GM19467 (cell line): ENCODE data around the gene RSRP1.

Source experiments
- ATAC-seq: cut with Tn5 transposase; IDR thresholded peaks from one replicate; pipeline ENCODE4 v1.9.1; 2021; ENCODE audit warnings: mild to moderate bottlenecking, moderate library complexity; ENCODE audit not compliant: unreplicated experiment

RSRP1 gene

GRCh38 chr1:25219661-25220251, 27.5 kb downstream of the RSRP1 start:
- no peak for ATAC-seq

- ATAC-seq, result no peak
These were observed 29.5 kb downstream of the RSRP1 start for GRCh38 chr1:25217598-25218232.

GRCh38 chr1:25217015-25217414, 30.2 kb downstream of the RSRP1 start:
- no peak for ATAC-seq

DNA sequence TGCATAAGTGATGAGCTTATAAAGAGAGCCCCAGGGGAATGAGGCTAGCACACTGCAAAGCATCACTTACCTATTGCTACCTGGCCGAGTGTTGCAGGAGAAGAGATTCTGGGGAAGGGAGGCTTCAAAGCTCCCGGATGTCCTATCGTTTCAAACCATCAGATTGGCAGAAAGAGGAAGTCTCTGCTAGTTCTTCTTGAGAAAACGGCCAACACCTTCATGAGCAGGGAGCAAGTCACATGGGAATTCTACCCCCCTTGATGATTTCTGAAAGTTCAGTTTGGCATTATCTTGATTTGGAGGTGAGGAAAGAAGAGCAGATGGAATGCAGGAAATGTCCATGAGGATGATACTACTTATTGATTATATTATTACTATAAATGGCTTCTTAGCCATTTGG, 31.1 kb downstream of the RSRP1 start:
- no peak for ATAC-seq

GRCh38 chr1:25212725-25213124, 34.5 kb downstream of the RSRP1 start:
- no peak for ATAC-seq

- ATAC-seq, result no peak
These were observed 36.5 kb downstream of the RSRP1 start for GRCh38 chr1:25210728-25211127.

GRCh38 chr1:25209516-25209915, 37.7 kb downstream of the RSRP1 start:
- no peak for ATAC-seq

DNA sequence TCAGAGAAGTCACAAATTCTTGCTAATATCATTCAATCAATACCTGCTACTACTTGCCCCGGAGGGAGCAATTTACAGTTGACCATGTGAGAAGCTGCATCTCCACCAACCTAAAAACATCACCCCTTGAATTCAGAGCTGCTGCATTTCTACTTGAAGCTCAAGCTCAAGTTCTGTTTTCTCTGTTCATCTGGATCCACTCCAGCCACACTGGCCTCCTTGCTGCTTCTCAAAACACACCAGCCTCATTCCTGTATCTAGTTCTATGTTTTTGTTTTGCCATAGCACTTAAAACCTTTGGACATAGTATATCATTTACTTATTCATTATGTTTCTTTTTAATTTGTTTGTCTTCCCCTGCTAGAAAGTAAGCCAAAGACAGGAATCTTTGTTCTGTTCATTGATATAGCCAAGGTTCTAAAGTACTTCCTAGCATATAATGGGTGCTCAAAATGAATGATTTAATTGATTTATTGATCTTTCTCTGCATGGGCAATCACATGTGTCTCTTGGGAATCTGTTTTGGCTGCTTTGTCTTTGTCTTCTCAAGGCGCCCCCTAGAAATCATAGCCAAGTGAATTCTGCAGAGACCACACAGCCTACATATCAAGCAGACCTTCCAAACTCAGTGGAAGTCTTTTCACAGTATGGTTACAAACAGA, 38.6 kb downstream of the RSRP1 start:
- ATAC-seq, result no peak

DNA sequence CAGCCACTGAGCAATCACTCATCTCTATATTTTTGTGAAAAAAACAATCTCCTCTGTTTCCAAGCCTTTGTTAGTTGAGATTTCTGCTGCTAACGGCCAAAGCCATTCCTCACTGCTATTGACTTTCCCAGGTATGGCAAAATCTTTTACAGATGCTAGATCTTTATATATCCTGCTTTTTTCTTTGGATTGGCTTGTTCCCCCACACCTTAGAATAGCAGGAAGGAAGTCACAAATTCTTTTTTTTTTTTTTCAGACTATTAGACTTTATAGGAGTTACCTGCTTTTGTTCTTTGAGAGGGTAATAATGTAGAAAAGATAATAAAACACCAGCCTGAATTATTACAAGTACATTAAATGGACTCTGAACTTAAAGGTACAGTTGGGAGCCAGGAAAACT, 39.2 kb downstream of the RSRP1 start:
- ATAC-seq, result no peak

- ATAC-seq, result no peak
These were observed 41.1 kb downstream of the RSRP1 start for GRCh38 chr1:25206201-25206600.

GRCh38 chr1:25205786-25206185, 41.5 kb downstream of the RSRP1 start:
- ATAC-seq, result no peak

DNA sequence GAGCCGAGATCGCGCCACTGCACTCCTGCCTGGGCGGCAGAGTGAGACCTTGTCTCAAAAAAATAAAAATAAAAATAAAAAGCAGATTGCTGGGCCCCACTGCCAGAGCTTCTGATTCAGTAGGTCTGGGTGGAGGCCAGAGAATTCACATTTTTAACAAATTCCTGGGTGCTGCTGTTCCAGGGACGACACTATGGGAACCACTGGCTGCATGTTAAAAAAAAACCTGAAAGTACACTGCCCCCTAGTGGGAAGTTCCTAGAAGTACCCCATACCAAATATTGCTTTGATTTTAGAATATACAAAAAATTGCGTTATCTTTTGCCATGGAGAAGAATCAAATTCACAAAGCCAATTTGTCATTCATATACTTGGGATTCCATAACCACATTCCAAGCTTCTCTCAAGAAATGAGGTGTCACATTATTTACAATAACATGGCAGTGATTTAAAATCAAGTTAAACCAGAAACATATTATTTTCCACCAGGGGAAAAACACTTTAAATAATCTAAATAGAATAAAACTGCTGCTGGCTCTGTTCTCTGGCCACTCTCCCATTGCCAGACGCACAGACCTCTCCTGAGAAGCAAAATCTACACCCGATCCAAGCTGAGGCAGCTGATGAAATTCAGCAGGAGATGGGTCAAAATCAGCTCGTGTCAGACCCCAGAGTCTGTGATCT, 42.3 kb downstream of the RSRP1 start:
- no peak for ATAC-seq

DNA sequence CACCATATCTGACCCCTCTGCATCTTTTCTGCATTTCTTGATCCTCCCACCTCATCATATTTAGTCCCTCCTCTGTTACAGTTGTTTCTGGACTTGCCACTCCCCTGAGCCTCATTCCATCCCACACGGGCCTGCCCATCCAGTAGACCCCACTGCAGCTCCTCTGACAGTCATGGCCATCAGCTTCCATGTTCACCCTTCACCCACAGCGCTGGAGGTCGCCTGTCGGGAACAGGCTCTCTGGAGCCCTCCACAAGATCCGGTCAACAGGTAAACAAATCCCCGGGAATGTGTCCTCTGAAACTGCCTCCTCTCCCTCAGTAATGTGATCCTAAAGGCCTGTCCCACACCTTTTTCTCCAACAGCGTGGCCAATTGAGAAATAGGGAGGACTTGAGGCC, 46.2 kb downstream of the RSRP1 start:
- no peak for ATAC-seq

DNA sequence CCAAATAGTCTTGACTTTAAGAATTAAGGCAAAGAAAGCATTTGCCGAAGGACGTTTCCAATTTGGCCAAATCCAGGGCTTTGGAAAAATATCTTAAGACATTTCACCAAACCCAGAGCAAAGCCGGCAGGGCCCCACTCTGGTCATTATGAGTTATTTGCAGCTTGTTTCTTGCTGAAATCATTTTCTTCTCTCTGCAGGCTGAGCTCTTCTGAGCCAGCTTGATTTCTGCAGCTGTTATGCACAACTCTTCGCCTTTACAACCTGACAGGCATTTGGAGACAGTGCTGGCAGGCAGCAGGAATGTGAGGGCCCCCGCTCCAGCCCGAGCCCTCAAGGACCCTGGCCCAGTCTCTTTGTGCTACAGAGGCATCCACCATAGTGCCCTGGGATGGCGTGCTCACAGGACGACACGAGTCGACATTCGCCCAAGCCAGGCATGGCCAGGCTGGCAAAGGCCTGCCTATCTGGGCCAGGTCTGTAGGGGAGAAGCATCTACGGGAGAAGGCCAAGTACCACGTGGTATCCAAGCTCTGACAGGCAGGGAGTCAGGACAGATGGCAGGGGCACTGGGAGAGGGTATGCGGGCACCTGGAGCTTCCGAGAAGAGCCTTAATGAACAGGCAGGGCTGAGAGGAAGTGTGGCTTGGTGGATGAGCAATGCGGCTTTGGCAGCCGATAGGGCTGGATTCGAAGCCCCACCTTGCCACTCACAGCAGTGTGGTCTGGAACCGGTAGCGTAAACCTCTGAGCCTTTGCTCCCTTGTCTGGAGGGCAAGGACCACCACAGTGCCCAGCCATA, 47.2 kb downstream of the RSRP1 start:
- no peak for ATAC-seq

GRCh38 chr1:25198663-25199252, 48.5 kb downstream of the RSRP1 start:
- no peak for ATAC-seq

GRCh38 chr1:25197982-25198662, 49.1 kb downstream of the RSRP1 start:
- ATAC-seq, result no peak

DNA sequence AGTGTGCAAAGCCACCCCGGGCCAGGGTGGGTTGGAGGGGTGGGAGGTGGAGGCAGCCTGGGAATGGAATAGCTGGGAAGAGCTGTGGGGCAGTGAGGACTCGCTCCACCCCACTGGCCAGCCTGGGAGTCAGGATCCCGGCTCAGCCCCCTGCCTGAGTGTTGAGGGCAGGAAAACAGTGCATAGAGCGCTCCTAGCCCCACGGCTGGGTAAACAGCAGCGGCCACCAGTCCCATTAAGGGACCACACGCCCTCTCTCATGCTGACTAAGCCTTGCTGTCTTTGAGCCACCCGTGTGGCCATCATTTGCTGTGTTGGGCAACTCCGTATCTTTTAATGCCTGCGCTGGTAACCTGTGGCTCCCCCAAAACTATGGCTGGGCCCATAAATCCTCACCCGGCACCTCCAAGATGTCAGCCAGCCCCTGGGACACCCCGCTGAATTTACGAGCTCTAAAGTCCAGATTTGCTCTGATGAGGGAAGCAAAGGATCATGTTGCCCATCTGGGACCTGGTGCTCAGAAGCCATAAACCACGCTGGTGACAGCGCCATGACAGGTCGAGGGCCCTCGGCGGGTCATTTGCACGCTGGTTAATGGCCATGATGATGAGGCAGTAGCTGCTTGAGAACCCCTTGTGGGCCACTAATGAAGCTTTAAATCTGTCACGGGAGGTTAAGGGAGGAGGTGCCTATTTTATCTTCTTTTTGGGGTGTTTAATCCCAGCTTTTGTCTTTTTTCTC, 49.8 kb downstream of the RSRP1 start:
- no peak for ATAC-seq

DNA sequence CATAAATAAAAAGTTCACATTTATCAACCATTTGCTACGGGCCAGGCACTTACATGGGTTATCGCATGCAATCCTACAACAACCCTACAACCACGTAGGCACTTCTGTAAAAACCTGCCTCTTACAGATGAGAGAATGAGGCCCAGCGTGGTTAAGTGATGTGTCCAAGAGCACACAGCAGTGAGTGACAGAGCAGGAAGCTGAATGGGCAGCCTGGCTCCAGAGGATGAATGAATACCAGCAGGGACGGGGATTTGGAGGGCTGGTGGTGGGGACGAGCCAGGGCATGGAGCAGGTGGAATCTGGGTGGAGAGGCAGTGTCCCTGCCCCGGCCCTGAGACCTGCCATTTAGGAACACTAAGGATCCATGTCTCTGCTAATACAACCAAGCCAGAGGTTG, 50.4 kb downstream of the RSRP1 start:
- ATAC-seq, result no peak

GRCh38 chr1:25195835-25196234, 51.4 kb downstream of the RSRP1 start:
- ATAC-seq, result no peak
